IMR-90 (cell line): ENCODE data around the gene ESRRG. TPM values are rescaled to one million over a fixed set of nuclear protein-coding genes. Genes with fewer than 3 reads are reported as not detected.

Experiments used
- ATAC-seq: fragments of 200-7000 bp; cut with Tn5 transposase; 2 replicates; pipeline ENCODE4 v1.9.1; 2020; ENCODE audit warnings: low read depth, mild to moderate bottlenecking, moderate library complexity
- BruUV-seq: library from RNA; stranded (reverse); fragments of 400-500 nt; replicated peaks from 2 replicates; lab custom pipeline; 2021; lab: Mats Ljungman, UMichigan
- CTCF ChIA-PET: fragments of 300-600 bp; formaldehyde crosslinking; extraction: SDS; loops from one replicate; lab custom pipeline; 2021; ENCODE audit warnings: antibody characterized with exemption; lab: Yijun Ruan, JAX
- POLR2A ChIA-PET: fragments of 300-600 bp; sonication (Branson Sonifier 250); formaldehyde crosslinking; loops from one replicate; lab custom pipeline; 2022; ENCODE audit warnings: antibody characterized with exemption; ENCODE audit not compliant: unreplicated experiment; lab: Charles Lee
- DNase-seq: peaks from one replicate; pipeline ENCODE4 v3.0.0; 2013
- H2AFZ ChIP-seq: replicated peaks from 2 replicates; pipeline ENCODE3; 2013; ENCODE audit warnings: low read length, mild to moderate bottlenecking; ENCODE audit not compliant: poor library complexity
- H2AK5ac ChIP-seq: 2 replicates; pipeline ENCODE4 v1.6.1; 2013; ENCODE audit warnings: low read depth, low read length, inconsistent platforms
- H2AK9ac ChIP-seq: replicated peaks from 2 replicates; pipeline ENCODE3; 2013; ENCODE audit warnings: mild to moderate bottlenecking, low read depth, low read length, moderate library complexity; ENCODE audit not compliant: poor library complexity
- H2BK120ac ChIP-seq: 2 replicates; pipeline ENCODE4 v1.6.1; 2013; ENCODE audit warnings: low read depth, low read length, inconsistent platforms
- H2BK15ac ChIP-seq: 3 replicates; pipeline ENCODE4 v1.6.1; 2013; ENCODE audit warnings: low read depth, low read length, inconsistent platforms
- H2BK20ac ChIP-seq: 2 replicates; pipeline ENCODE4 v1.6.1; 2013; ENCODE audit warnings: low read depth, mild to moderate bottlenecking, inconsistent platforms, low read length, moderate library complexity
- H2BK5ac ChIP-seq: 2 replicates; pipeline ENCODE4 v1.6.1; 2013; ENCODE audit warnings: mild to moderate bottlenecking, low read depth, low read length, inconsistent platforms; ENCODE audit not compliant: poor library complexity, severe bottlenecking
- H3K14ac ChIP-seq: replicated peaks from 2 replicates; pipeline ENCODE4 v1.6.1; 2013; ENCODE audit warnings: low read depth, low read length, inconsistent platforms
- H3K18ac ChIP-seq: 2 replicates; pipeline ENCODE4 v1.6.1; 2013; ENCODE audit warnings: low read depth, low read length, control low read depth
- H3K23ac ChIP-seq: 2 replicates; pipeline ENCODE4 v1.6.1; 2013; ENCODE audit warnings: low read depth, low read length, inconsistent platforms
- H3K27ac ChIP-seq: 2 replicates; pipeline ENCODE4 v1.5.1; 2013; ENCODE audit warnings: mild to moderate bottlenecking, control low read depth, low read length; ENCODE audit not compliant: insufficient read depth
- H3K27me3 ChIP-seq: 2 replicates; pipeline ENCODE4 v1.6.1; 2013; ENCODE audit warnings: low read length; ENCODE audit not compliant: control insufficient read depth, insufficient read depth
- H3K36me3 ChIP-seq: 2 replicates; pipeline ENCODE4 v1.6.1; 2013; ENCODE audit warnings: low read length, mixed read lengths; ENCODE audit not compliant: control insufficient read depth, insufficient read depth
- H3K4ac ChIP-seq: 2 replicates; pipeline ENCODE4 v1.6.1; 2013; ENCODE audit warnings: low read depth, low read length, inconsistent platforms
- H3K4me1 ChIP-seq: 2 replicates; pipeline ENCODE4 v1.6.1; 2013; ENCODE audit warnings: low read length, mixed read lengths; ENCODE audit not compliant: control insufficient read depth, insufficient read depth
- H3K4me2 ChIP-seq: 2 replicates; pipeline ENCODE4 v1.6.1; 2013; ENCODE audit warnings: low read depth, mild to moderate bottlenecking, control low read depth, low read length, moderate library complexity
- H3K4me3 ChIP-seq: 2 replicates; pipeline ENCODE4 v1.5.1; 2013; ENCODE audit warnings: low read depth, mild to moderate bottlenecking, control low read depth, low read length, moderate library complexity; ENCODE audit not compliant: insufficient read depth
- H3K56ac ChIP-seq: 2 replicates; pipeline ENCODE4 v1.6.1; 2013; ENCODE audit warnings: low read length, inconsistent platforms; ENCODE audit not compliant: insufficient read depth; ENCODE audit errors: extremely low read depth
- H3K79me1 ChIP-seq, 2 experiments: 2 replicates each; pipeline ENCODE4 v1.6.1; 2013; ENCODE audit warnings: low read length in 2 of 2, inconsistent platforms in 1 of 2, low read depth in 1 of 2
- H3K9ac ChIP-seq: 2 replicates; pipeline ENCODE4 v1.6.1; 2013; ENCODE audit warnings: low read depth, low read length, control low read depth
- H3K9me1 ChIP-seq: 2 replicates; pipeline ENCODE4 v1.6.1; 2013; ENCODE audit warnings: low read length, inconsistent platforms; ENCODE audit not compliant: insufficient read depth
- H3K9me3 ChIP-seq: 2 replicates; pipeline ENCODE4 v1.6.1; 2013; ENCODE audit warnings: low read length; ENCODE audit not compliant: control insufficient read depth, insufficient read depth
- H4K20me1 ChIP-seq: 2 replicates; pipeline ENCODE4 v1.6.1; 2013; ENCODE audit warnings: low read length, inconsistent platforms; ENCODE audit not compliant: insufficient read depth
- H4K5ac ChIP-seq: 2 replicates; pipeline ENCODE4 v1.6.1; 2013; ENCODE audit warnings: mild to moderate bottlenecking, low read depth, low read length, control low read depth
- H4K8ac ChIP-seq, 2 experiments: 2 replicates each; pipeline ENCODE4 v1.6.1; 2013; ENCODE audit warnings: low read depth in 2 of 2, low read length in 2 of 2, control low read depth in 1 of 2, inconsistent platforms in 1 of 2
- H4K91ac ChIP-seq: 2 replicates; pipeline ENCODE4 v1.6.1; 2013; ENCODE audit warnings: low read depth, low read length, inconsistent platforms; ENCODE audit not compliant: insufficient read depth
- BHLHE40 ChIP-seq: fragments of 150-350 bp; IDR thresholded peaks from 2 replicates; pipeline ENCODE4 v1.6.1; 2016; ENCODE audit warnings: mild to moderate bottlenecking, low read depth, low read length
- CEBPB ChIP-seq: IDR thresholded peaks from 2 replicates; pipeline ENCODE4 v1.6.1; 2012; ENCODE audit warnings: low read depth, low read length, improper control_type of control experiment
- CHD1 ChIP-seq: IDR thresholded peaks from 2 replicates; pipeline ENCODE4 v1.6.1; 2012; ENCODE audit warnings: low read depth, low read length, improper control_type of control experiment
- ELK1 ChIP-seq: fragments of 150-350 bp; IDR thresholded peaks from 2 replicates; pipeline ENCODE4 v1.6.1; 2016; ENCODE audit warnings: low read depth, mild to moderate bottlenecking, low read length, moderate library complexity, borderline replicate concordance
- MAFK ChIP-seq: IDR thresholded peaks from 2 replicates; pipeline ENCODE4 v1.6.1; 2012; ENCODE audit warnings: low read depth, low read length, improper control_type of control experiment
- MXI1 ChIP-seq: IDR thresholded peaks from 2 replicates; pipeline ENCODE4 v1.6.1; 2012; ENCODE audit warnings: low read depth, mild to moderate bottlenecking, low read length, moderate library complexity, borderline replicate concordance
- NFE2L2 ChIP-seq: fragments of 150-350 bp; IDR thresholded peaks from 2 replicates; pipeline ENCODE4 v1.6.1; 2016; ENCODE audit warnings: low read depth, mild to moderate bottlenecking, low read length
- POLR2A ChIP-seq: IDR thresholded peaks from 2 replicates; pipeline ENCODE4 v1.6.1; 2012; ENCODE audit warnings: mild to moderate bottlenecking, low read depth, low read length
- RAD21 ChIP-seq: IDR thresholded peaks from 2 replicates; pipeline ENCODE4 v1.6.1; 2012; ENCODE audit warnings: low read length, improper control_type of control experiment
- RCOR1 ChIP-seq: IDR thresholded peaks from 2 replicates; pipeline ENCODE4 v1.6.1; 2012; ENCODE audit warnings: mild to moderate bottlenecking, low read length, improper control_type of control experiment; ENCODE audit not compliant: insufficient replicate concordance
- SMC3 ChIP-seq: fragments of 150-350 bp; IDR thresholded peaks from 2 replicates; pipeline ENCODE4 v1.6.1; 2016; ENCODE audit warnings: low read depth, mild to moderate bottlenecking, antibody characterized with exemption, low read length, moderate library complexity
- USF2 ChIP-seq: fragments of 150-350 bp; IDR thresholded peaks from 2 replicates; pipeline ENCODE4 v1.6.1; 2017; ENCODE audit warnings: mild to moderate bottlenecking, antibody characterized with exemption, low read length, low read depth
- WGBS, 2 experiments: methylation state at CpG; one replicate each; pipeline versions ENCODE4 v1.1.5 to v1.1.7; 2013; ENCODE audit warnings: missing lambda C conversion rate in 2 of 2; ENCODE audit not compliant: insufficient read length in 1 of 2; ENCODE audit errors: extremely low coverage in 2 of 2; 5-methylcytosine and 5-hydroxymethylcytosine counted together
- dilution Hi-C: fragments of 300-500 bp; cut with HindIII; formaldehyde crosslinking; loops from one replicate; pipeline ENCODE4 v1.14.3; 2018; ENCODE audit warnings: low sequenced_read_pairs; ENCODE audit not compliant: unreplicated experiment
- in situ Hi-C: fragments of 300-500 bp; cut with MboI; formaldehyde crosslinking; loops from 3 replicates; pipeline ENCODE4 v1.14.3; 2019; ENCODE audit warnings: low sequenced_read_pairs, inconsistent platforms, mixed read lengths
- intact Hi-C: fragments of 100-400 bp; cut with micrococcal nuclease; formaldehyde crosslinking; loops from 2 replicates; pipeline ENCODE4 v1.10.0; 2022
- polyA plus RNA-seq, 3 experiments: library from polyadenylated mRNA; depleted of rRNA; stranded (reverse); fragments of >200 nt; gene quantifications; 2 replicates each; pipeline ENCODE4 v1.2.3, GENCODE V29; 2012; ENCODE audit warnings: low replicate concordance in 1 of 3
- total RNA-seq: library from RNA; depleted of rRNA; stranded (reverse); fragments of >200 nt; gene quantifications from 2 replicates; pipeline ENCODE4 v1.2.3, GENCODE V29; 2012

Gene ESRRG
- total and polyA plus RNA-seq, 2 of the 4 experiments (the other 2 are of a cell fraction), result 0.17 to 0.54 TPM

- intact Hi-C loops, result no loop called here
Observed at GRCh38 chr1:216523043-216523442, 200.2 kb downstream of the ESRRG start.

More at GRCh38 chr1:216523043-216523442, 200.2 kb downstream of the ESRRG start:
- H3K36me3 ChIP-seq, result no peaks in the 10 kb centered on the region
- TF ChIP-seq RCOR1 (no peak), SMC3 (no peak), USF2 (no peak), POLR2A (no peak), NFE2L2 (no peak), CHD1 (no peak), RAD21 (no peak), ELK1 (no peak), CEBPB (no peak), BHLHE40 (no peak), MXI1 (no peak), MAFK (no peak)
- POLR2A ChIA-PET, result no interaction called here
- peak overlapping the region; percentile 81 for H3K23ac ChIP-seq
- H4K20me1 ChIP-seq, result no peaks in the 10 kb centered on the region
- H2BK15ac ChIP-seq, result peak overlapping the region; percentile 22; the same call in 2 of the 3 replicates
- no peak overlapping the region for H3K4me3 ChIP-seq
- peak overlapping the region; percentile 68 for H3K4me2 ChIP-seq
- peak overlapping the region; percentile 73 for H2BK20ac ChIP-seq
- H3K18ac ChIP-seq, result peak overlapping the region; percentile 95
- dilution Hi-C loops, result no loop called here
- BruUV-seq, result no TSS peak
- H4K5ac ChIP-seq, result peak overlapping the region; percentile 54; the same call in 1 of the 2 replicates
- peak overlapping the region; percentile 79 for H3K4ac ChIP-seq
- no peaks in the 10 kb centered on the region for H3K27me3 ChIP-seq
- peak overlapping the region; percentile 49; the same call in 1 of the 2 replicates for H3K14ac ChIP-seq
- in situ Hi-C loops, result no loop called here
- peak overlapping the region; percentile 4; the same call in 1 of the 2 replicates for H4K91ac ChIP-seq
- H2AK9ac ChIP-seq, result no peak overlapping the region
- 0 out of 2 replicates have a peak overlapping the region, but pooled peaks have one; percentile 20 for H3K9ac ChIP-seq
- no peaks in the 10 kb centered on the region for H3K9me3 ChIP-seq
- H3K9me1 ChIP-seq, result peaks cover 4% of the 10 kb centered on the region; the same call in 1 of the 2 replicates
- H3K79me1 ChIP-seq, result no peaks in the 10 kb centered on the region
- ATAC-seq, result 0 out of 2 replicates have a peak, but pooled peaks have one; percentile 6
- H2AFZ ChIP-seq, result peak overlapping the region; percentile 45
- CTCF ChIA-PET, result interaction anchor here (0.5 kb wide), 1 partner anchor 420 kb away, joined by 3 read pairs; no protein-coding TSS in a partner anchor
- no peak overlapping the region for H2AK5ac ChIP-seq
- 50% methylated on average over 2 of the region's 4 CpGs; no CpG with 5 or more reads in 1 of the 2 experiments for WGBS, 2 experiments
- H3K56ac ChIP-seq, result peak overlapping the region; percentile 4; the same call in 1 of the 2 replicates
- peak overlapping the region; percentile 18 for H2BK5ac ChIP-seq
- peak overlapping the region; percentile 87 for H2BK120ac ChIP-seq
- H3K27ac ChIP-seq, result peak overlapping the region; percentile 70; the same call in 1 of the 2 replicates
- peaks cover 5% of the 10 kb centered on the region for H3K4me1 ChIP-seq
- no peak for DNase-seq
- H4K8ac ChIP-seq, result peak overlapping the region; percentile 15 to 50; a peak in 2 of 4 replicates
